Measurements from ENCODE around the gene TMEM158. TPM values are rescaled to one million over a fixed set of nuclear protein-coding genes. Genes with fewer than 3 reads are reported as not detected.

TMEM158 gene
- total RNA-seq, 4 donors from 2014 or later, result 0.97 to 4.6 (median 2.2) TPM

DNA sequence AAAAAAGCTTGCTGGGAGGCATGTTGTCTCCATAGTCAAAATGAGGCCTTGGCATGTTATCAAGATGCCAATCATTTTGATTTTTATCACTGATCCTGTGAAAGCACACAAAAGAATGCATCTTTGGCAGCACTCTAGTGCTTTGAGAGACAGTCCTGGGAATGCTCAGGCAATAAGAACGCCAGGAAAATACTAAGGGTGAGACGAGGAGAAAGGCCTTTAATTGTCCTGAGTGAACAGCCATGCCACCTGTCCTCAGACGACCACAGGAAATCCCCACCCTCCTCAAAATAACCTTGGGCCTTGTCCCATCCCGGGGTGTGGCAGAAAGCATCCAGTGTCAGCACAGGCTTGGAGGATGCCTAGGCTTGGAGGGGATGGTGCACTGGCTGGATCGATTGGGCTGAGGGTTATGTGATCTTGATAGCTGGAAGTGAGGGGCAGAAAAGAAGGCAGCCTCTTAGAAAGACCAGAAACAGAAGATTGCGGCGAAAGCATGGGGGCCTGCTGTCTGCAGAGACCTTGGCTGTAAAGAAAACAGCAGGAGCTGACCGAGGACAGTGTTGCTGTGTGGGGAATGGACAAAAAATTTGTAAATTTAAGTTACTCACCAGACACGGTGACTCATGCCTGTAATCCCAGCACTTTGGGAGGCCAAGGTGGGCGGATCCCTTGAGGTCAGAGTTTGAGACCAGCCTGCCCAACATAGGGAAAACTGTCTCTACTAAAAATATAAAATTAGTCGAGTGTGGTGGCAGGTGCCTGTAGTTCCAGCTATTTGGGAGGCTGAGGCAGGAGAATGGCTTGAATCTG is 7.3 kb downstream of the TMEM158 start:
- Histone ChIP-seq H3K27me3 (peaks cover 3% of the 10 kb centered on the region), H3K36me3 (no peaks in the 10 kb centered on the region), H3K9me3 (no peaks in the 10 kb centered on the region), H3K4me1 (peaks cover 3% of the 10 kb centered on the region), H3K27ac (no peak overlapping the region), H3K4me3 (no peak overlapping the region)
- DNase-seq (ENCODE audit: low spot score in 2 of 2), result peak in 1 of 2 donors; percentile 42
- WGBS, result 44% methylated on average over 11 of the region's 11 CpGs
- no peak for TF ChIP-seq POLR2AphosphoS5 (IDR thresholded peaks at IDR 0.05)
- TF ChIP-seq, protein P1, sequence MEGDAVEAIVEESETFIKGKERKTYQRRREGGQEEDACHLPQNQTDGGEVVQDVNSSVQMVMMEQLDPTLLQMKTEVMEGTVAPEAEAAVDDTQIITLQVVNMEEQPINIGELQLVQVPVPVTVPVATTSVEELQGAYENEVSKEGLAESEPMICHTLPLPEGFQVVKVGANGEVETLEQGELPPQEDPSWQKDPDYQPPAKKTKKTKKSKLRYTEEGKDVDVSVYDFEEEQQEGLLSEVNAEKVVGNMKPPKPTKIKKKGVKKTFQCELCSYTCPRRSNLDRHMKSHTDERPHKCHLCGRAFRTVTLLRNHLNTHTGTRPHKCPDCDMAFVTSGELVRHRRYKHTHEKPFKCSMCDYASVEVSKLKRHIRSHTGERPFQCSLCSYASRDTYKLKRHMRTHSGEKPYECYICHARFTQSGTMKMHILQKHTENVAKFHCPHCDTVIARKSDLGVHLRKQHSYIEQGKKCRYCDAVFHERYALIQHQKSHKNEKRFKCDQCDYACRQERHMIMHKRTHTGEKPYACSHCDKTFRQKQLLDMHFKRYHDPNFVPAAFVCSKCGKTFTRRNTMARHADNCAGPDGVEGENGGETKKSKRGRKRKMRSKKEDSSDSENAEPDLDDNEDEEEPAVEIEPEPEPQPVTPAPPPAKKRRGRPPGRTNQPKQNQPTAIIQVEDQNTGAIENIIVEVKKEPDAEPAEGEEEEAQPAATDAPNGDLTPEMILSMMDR (IDR thresholded peaks at IDR 0.05), result no peak
- TF ChIP-seq POLR2A (IDR thresholded peaks at IDR 0.05), result no peak
- no peak for TF ChIP-seq EP300 (IDR thresholded peaks at IDR 0.05)

DNA sequence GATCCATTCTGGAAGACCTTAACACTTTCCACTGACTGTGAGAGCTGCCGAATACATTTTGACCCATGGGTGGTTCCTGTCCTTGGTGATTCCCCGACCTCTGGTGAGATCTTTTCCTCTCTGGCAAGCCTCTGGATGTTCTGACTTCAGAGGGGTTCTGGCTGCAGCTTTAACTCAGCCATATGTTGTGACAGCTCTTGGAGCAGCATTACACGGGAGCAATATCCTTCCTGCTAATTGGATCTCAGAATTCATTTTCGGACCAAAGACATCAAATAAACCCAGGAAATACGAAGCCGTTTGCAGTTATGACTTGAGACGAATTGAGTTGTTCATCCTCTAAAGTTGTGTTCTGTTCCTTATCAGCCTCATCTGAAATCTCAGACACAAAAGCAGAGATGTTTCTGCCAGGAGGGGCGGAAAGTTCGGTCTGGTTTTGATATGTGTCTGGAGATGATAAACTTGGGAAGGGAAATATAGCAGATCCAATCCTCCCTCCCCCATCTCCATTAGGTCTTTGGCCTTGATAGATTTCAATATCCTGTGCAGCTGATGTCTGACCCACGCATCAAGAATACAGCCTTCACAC is 10.0 kb downstream of the TMEM158 start:
- H3K4me1 ChIP-seq, result peaks cover 12% of the 10 kb centered on the region

DNA sequence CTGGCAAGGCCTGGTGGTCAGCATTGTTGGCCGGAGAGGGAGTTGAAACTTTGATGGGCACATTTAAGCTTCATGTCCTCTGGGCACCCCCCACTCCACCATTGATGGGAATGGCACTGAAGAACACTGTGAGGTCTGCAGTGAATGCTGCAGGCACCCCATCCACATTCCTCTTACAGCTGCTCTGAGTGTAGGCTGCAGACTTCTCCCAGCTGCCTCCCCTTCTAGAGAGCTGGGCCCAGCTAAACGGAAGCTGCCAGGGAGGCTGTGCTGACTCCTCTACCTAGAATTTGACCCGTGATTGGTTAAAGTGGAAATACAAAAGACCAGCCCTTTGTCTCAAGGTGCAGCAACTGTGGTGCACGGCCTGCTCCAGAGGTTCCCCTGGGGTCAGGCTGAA is 10.6 kb downstream of the TMEM158 start:
- H3K9me3 ChIP-seq, result no peaks in the 10 kb centered on the region
- WGBS, result 93% methylated on average over 3 of the region's 4 CpGs

More for the DNA sequence above, 10.0 kb downstream of the TMEM158 start:
- WGBS, result 80% methylated on average over 10 of the region's 10 CpGs
- TF ChIP-seq POLR2A (IDR thresholded peaks at IDR 0.05) (no peak), EP300 (IDR thresholded peaks at IDR 0.05) (no peak)
- Histone ChIP-seq H3K27me3 (no peaks in the 10 kb centered on the region), H3K27ac (no peak overlapping the region), H3K9me3 (no peaks in the 10 kb centered on the region), H3K36me3 (no peaks in the 10 kb centered on the region), H3K4me3 (no peak overlapping the region)
- DNase-seq (ENCODE audit: low spot score in 2 of 2), result peak in 1 of 2 donors; percentile 10

DNA sequence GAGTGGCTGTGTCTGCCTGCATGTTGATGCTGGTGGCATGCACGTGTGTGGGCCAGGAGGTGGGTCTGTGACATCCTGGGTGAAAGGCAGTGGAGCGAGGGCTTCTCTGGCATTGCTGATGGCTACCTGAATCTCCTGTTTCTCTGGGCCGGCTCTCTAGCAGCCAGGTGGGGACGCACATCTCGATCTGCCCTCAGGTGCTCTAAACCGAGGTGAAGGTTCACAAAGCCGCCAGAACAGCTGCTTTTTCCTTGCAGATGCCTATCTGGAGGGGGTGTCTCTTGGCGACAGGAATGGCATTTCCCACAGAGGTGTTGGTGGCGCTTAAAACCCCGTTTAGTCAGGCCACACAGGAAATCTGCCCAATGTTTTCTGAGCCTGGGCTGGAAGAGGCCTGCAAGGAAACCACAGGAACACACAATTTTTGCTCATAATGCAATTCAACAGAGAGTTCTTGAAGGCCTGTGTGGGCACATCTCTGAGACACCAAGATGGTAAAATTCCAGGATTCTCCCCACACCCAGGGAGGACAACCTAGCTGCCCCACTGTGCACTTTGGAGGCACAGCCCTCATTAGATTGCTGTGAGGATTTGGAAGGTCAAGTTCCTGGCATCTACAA is 11.9 kb downstream of the TMEM158 start:
- no peak overlapping the region for H3K4me3 ChIP-seq
- no peak overlapping the region for H3K27ac ChIP-seq
- H3K4me1 ChIP-seq, result peaks cover 27% of the 10 kb centered on the region
- TF ChIP-seq, protein P1 (IDR thresholded peaks at IDR 0.05), result no peak
- TF ChIP-seq EP300 (IDR thresholded peaks at IDR 0.05), result no peak
- no peaks in the 10 kb centered on the region for H3K9me3 ChIP-seq
- H3K27me3 ChIP-seq, result no peaks in the 10 kb centered on the region
- no peaks in the 10 kb centered on the region for H3K36me3 ChIP-seq
- peak in 1 of 2 donors; percentile 37 for DNase-seq (ENCODE audit: low spot score in 2 of 2)
- 48% methylated on average over 6 of the region's 10 CpGs for WGBS

More for the DNA sequence above, 10.6 kb downstream of the TMEM158 start:
- Histone ChIP-seq H3K4me1 (peaks cover 19% of the 10 kb centered on the region), H3K36me3 (no peaks in the 10 kb centered on the region), H3K4me3 (no peak overlapping the region), H3K27me3 (no peaks in the 10 kb centered on the region), H3K27ac (no peak overlapping the region)
- TF ChIP-seq, protein P1 (IDR thresholded peaks at IDR 0.05), result no peak
- TF ChIP-seq EP300 (IDR thresholded peaks at IDR 0.05), result no peak
- TF ChIP-seq POLR2AphosphoS5 (IDR thresholded peaks at IDR 0.05), result no peak
- no peak for TF ChIP-seq POLR2A (IDR thresholded peaks at IDR 0.05)
- no peak for DNase-seq (ENCODE audit: low spot score in 2 of 2)

DNA sequence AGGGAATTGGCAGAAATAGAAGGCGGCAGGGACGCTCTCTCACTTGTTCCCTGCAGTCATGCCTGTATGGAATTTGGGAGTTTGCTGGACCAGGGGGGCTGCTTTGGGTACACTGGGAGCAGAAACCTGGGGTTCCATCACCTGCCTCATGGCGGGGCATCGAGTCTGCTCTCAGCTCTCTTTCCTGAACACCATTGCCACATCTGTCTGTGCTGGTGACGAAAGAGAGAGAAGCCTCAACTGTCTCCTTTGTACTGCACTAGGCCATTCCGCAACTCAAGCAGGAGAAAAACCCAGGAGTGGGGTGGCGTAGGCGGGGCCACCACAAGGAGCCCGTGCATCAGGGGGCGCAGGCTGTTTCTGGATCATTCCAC is 14.0 kb downstream of the TMEM158 start:
- no peak for TF ChIP-seq POLR2A (IDR thresholded peaks at IDR 0.05)
- TF ChIP-seq, protein P1 (IDR thresholded peaks at IDR 0.05), result no peak
- no peak for TF ChIP-seq EP300 (IDR thresholded peaks at IDR 0.05)
- TF ChIP-seq POLR2AphosphoS5 (IDR thresholded peaks at IDR 0.05), result no peak

More for the DNA sequence above, 14.0 kb downstream of the TMEM158 start:
- Histone ChIP-seq H3K36me3 (no peaks in the 10 kb centered on the region), H3K4me3 (no peak overlapping the region), H3K27me3 (no peaks in the 10 kb centered on the region), H3K27ac (no peak overlapping the region), H3K9me3 (no peaks in the 10 kb centered on the region), H3K4me1 (peaks cover 35% of the 10 kb centered on the region)
- 74% methylated on average over 10 of the region's 10 CpGs for WGBS
- peak in 1 of 2 donors; percentile 49 for DNase-seq (ENCODE audit: low spot score in 2 of 2)
